HG02885 (cell line): Measurements from ENCODE around the gene KCTD14.
"Not testable (repeated sequence)": the region's sequence is repeated elsewhere in the genome, so short reads cannot be mapped to it uniquely, and the experiment has no call there.

Experiments
- ATAC-seq: cut with Tn5 transposase; IDR thresholded peaks from one replicate; pipeline ENCODE4 v1.9.1; 2021; ENCODE audit warnings: mild to moderate bottlenecking; ENCODE audit not compliant: unreplicated experiment, poor library complexity

Gene KCTD14, protein sequence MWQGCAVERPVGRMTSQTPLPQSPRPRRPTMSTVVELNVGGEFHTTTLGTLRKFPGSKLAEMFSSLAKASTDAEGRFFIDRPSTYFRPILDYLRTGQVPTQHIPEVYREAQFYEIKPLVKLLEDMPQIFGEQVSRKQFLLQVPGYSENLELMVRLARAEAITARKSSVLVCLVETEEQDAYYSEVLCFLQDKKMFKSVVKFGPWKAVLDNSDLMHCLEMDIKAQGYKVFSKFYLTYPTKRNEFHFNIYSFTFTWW

DNA sequence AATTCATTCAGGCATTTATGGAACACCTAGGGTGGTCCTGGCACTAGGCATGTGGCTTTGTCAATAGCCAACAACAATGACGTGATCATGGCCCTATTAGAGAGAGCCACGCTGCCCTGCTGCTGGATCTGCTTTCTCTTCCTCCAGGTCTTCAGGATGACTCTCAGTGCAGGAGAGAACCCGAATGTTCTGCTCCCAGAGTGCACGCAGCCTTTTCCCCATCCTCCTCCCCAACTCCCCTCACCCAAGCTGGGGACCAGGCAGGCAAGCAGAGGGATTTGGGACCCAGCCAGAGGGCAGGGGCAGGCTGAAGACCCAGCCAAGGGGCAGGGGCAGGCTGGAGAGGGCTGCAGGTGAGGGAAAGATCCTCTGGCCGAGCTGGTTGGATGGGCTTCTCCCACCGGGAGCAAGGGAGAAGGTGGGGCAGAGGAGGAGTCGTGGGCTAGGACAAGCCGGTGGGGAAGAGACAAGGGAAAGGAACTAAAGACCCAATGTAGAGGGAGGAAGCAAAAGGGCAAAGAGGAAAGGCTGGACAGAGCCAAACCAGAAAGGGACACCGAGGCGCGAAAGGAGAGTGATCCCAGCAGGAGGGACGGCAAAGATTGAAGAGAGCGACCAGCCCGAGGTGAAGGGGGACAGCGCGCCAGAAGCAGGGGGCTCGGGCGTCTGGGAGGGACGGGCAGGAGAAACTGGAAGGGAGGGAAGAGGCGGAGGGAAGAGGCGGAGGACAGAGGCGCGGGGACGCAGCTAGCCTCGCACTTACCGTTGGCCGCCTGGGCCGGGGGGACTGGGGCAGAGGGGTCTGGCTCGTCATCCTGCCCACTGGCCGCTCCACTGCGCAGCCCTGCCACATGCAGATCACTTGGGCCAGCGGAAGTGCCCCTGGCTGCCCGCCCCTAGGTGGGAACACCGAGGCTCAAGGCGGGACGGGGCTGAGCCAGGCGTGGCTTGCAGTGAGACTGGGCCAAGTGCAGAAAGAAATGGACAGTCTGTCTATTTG lies at the start of gene KCTD14:
Gene KCTD14 (minus strand): TSS at position 880 of the 1,000 bp plus-strand sequence. CDS start 27 bp downstream, at position 853.
- no peak for ATAC-seq

DNA sequence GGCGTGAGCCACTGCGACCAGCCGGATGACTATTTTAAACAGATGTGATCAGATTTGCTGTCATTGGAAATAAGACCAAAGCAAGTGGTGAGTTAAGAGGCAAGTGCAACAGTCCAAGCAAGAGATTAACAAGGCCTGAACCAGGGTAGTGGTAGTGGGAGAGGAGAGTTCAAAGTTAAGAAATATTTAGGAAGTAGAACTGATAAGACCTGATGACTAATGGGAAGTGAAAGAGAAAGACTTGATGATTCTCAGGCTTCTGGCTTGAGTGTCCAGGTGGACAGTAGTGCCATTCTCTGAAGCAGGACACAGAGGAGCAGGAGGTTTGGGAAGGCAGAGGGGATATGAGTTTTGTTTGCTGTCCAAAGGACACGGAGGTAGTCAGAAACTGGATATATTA lies 49.4 kb upstream of the KCTD14 start:
- no peak for ATAC-seq

DNA sequence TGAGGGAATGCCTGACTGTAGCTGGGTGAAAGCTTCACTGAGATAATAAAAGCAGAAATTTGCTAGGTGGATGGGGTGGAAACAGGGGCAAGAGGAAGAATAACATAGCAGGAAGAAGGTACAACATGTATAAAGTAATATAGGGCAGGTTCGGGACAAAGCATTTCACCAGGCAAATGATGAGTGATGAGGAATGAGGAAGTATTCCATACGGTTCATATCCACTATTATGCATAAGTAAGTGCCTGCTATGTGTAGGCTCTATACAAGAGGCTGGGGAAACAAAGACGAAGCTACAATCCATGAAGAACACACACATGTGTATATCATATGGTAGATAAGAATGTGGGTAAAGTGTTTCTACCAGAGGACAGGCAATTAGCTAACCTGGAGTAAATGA lies 48.6 kb upstream of the KCTD14 start:
- no peak for ATAC-seq

DNA sequence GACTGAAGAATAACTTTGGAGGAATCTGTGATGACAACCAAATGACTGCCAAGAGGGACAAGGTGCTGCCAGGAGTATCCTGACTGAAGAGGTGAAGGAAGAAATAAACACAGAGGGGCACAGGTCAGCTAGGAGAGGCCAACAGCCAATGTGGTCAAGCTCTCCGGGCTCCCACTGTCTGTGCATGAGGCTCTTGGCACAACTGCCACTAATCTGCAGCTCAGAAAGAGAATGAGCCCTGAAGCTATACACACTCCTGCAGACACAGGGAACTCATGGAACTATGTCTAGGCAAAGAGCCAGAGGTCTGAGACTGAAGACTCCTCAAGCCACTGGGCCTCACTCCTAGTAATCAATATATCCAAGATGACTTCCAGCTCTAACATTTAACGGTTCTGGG lies 47.5 kb upstream of the KCTD14 start:
- no peak for ATAC-seq

DNA sequence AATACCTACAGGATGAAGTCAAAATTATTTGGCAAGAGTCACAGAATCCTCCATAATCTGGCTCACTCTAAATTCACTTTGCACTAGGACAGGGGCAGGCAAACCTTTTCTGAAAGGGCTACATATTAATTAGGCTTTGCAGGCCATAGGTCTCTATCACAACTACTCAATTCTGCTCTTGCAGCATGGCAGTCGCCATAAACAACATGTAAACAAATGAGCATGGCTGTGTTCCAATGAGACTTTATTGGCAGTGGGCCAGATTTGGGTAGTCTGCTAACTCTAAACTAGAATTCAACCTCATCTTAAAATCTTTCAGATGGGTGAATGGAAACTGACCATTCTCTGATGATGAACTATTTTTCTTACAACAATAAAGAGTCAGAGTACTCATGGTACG lies 46.4 kb upstream of the KCTD14 start:
- ATAC-seq, result no peak

DNA sequence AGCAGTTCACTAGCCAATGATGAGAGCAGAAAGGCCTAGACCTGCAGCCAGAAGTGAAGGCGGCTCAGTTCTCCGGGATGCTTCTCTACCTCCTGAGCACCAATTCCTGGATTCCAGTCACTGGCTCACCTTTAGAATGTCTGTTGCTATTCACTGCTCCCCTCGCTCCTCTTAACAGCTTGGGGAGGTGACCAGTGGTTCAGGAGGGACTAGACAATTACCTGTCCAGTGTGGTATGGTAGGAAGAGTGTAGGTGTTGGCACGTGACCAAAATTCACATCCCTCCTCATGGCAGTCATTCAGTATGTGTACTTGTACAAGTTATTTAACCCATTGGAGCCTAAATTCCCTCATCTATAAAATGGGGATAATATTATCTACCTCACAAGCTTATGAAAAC lies 44.6 kb upstream of the KCTD14 start:
- ATAC-seq, result no peak

DNA sequence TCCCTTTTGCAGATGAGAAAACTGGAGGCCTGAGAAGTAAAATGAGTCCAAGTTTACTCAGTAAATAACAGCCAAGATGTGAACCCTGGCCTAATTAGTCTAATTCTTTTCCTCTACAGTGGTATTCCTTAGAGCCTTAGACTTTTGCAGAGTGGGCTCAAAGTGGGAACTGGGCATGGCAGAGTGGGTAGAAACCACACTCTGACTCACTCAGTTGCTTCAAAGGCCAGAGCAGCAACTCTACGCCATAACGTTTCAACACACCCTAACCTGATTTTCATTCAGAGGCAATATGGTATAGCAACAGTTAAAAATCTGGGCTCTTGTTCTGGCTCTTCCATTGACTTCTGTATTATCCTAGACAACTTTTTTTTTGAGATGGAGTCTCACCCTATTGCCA lies 43.4 kb upstream of the KCTD14 start:
- no peak for ATAC-seq

DNA sequence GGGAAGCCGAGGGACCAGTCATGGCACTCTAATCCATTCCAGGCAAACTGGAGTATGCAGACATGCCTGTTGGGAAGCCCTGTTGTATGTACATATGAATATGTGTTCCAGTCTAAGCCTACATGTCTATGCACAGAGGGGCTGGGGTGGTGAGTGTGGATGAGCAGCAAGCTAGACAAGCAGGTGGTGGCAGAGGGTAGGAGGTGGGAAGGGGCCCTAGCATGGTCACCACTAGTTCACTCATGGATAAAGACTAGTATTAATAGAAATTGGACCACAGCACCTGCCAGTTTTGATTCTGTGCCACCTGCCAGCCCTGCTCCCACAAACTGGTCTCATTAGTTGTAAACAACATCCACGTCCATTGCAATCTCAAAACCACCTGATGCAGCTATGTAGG lies 42.1 kb upstream of the KCTD14 start:
- ATAC-seq, result no peak

DNA sequence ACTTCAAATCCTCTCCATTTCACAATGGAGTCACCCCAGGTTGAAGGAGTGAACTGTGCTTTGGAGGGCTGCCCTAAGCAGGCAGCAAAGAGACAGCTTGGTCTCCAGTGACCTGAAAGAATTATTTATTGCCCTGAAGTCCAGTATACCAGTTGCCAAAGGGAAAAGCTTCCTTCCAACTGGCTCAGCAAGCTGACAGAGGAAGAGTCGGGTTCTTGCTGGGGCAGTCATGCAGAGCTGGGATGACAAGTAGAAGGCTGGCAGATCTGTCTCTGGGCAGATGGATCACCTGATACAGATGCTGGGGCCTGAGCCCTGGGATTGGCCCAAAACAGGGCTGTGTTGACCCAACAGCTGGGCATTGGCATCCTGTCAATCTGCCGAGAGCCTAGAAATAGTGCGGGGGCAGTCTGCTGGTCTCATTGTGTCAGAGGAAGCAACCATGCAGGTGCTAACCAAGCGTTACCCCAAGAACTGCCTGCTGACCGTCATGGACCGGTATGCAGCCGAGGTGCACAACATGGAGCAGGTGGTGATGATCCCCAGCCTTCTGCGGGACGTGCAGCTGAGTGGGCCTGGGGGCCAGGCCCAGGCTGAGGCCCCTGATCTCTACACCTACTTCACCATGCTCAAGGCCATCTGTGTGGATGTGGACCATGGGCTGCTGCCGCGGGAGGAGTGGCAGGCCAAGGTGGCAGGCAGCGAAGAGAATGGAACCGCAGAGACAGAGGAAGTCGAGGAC lies 40.5 kb upstream of the KCTD14 start, which contains the start of gene THRSP:
Gene THRSP (plus strand): TSS at position 422 of the 742 bp plus-strand sequence. CDS start 21 bp downstream, at position 443.
- ATAC-seq, result no peak

DNA sequence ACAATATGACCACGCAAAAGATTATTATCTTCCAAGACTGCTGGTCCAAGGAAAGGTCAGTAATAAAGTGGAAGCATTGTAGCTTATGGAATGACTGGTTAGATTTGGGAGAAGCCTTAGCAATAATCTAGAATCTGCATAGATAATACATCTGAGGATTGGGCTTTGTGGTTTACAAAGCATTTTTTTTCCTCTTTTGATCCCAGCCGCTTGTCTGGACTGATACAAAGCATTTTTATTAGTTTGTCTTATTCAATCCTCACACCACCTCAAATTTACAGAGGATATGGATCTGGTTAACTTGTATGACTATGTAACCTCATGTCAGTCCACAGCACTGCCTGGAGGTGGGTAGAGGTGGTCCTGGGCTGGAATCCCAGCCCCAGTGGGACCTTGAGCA lies 39.6 kb upstream of the KCTD14 start:
- no peak for ATAC-seq

DNA sequence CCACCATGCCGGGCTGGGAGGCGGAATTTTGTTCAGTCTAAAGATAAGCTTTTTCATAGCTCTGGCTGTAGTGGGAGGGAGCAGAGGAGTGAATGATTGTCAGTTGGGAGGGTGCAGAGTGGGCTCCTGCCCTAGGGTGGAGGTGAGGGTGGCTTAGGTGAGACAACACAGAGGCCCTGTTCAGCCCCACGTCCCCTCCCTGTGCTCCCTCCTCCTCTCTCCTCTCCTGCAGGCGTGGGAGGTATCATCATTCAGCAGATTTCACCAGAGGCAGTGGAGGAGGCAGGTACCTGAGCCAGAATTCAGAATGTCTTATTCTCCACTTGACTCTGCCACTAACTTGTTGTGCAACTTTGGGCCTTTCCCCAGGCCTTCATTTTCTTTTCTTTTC lies 38.8 kb upstream of the KCTD14 start:
- no peak for ATAC-seq

DNA sequence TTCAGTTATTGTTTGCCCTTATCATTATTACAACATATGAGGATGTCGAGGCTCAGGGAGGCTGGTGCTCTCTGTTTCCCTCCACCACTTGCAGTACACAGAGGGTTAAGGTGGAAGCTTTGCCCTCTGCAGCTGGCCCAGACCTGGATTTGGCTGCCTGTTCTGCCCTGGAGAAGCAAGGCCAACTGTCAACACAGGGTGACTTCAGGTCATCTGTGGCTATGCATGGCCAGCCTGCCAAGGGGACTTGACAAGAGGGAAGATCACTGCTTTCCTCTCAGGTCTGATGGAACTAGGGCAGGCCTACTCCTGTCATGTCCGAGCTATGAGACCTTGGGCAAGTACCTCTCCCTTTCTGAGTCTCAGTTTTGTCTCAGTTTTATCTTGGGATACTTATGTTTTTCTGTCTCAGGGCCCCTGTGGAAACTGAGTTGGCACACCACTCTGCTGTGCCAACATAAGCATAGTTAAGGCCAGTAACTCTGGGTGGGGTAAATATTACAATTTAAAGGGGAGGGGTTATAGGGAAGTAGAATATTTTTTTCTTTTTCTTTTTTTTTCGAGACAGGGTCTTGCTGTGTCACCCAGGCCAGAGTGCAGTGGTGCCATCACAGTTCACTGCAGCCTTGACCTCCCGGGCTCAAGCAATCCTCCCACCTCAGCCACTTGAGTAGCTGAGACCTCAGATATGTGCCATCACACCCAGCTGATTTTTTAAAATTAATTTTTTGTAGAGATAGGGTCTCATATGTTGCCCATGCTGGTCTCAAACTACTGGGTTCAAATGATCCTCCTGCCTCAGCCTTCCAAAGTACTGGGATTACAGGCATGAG lies 38.2 kb upstream of the KCTD14 start:
- ATAC-seq, result no peak

DNA sequence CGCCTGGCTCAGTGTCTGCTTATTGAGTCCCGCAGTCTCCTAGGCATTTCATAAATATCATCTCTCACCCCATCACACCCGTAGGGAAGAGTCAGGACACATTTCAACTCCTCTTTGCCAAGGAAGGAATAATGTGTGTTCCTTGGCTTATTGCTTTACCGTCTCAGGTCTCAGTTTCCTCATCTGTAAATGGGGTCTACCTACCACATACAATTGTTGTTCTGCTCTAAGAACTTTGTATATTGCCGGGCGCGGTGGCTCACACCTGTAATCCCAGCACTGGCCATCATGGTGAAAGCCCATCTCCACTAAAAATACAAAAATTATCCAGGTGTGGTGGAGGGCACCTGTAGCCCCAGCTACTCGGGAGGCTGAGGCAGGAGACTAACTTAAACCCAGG lies 37.5 kb upstream of the KCTD14 start:
- no peak for ATAC-seq

DNA sequence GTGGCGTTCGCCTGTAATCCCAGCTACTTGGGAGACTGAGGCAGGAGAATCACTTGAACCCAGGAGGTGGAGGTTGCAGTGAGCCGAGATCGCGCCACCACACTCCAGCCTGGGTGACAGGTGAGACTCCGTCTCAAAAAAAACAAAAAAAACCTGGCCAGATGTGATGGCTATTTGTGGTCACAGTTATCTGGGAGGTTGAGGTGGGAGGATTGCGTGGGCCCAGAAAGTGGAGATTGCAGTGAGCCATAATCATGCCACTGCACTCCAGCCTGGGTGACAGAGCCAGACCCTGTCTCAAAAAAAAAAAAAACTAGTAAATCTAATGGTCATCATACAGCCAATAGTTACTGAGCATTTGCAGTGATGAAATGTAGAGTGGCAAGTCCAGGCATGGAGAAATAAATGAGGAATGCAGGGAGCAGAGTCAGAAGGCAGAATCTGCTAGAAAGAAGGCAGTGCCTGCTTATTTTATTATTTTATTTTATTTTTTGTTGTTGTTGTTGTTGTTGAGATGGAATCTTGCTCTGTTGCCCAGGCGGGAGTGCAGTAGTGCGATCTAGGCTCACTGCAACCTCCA lies 36.8 kb upstream of the KCTD14 start:
- not testable (repeated sequence) for ATAC-seq

DNA sequence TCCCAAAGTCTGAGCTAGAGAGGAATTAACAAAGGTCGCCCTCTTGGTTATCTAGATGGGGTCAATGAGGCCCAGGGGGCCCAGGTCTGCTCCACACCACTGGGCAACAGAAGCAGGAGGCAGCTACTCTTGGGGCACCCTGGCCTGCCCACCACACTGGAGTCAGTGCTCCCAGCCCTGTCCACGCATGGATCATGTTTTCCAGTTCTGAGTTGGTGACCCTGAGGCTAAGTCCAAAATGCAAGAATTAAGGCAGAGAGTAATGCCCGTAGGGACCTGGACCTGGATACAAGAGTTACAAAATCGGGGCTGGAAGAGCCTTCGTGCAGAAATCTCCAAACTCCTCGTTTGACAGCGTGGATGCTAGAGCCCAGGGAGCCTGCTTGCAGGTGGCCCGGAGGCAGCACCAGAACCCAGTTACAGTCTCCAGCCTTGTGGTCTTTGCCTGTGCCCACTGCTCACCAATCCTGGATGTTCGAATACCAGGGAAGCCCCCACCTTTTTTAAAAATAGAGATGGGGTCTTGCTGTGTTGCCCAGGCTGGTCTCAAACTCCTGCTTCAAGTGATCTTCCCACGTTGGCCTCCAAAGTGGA lies 34.5 kb upstream of the KCTD14 start:
- no peak for ATAC-seq

DNA sequence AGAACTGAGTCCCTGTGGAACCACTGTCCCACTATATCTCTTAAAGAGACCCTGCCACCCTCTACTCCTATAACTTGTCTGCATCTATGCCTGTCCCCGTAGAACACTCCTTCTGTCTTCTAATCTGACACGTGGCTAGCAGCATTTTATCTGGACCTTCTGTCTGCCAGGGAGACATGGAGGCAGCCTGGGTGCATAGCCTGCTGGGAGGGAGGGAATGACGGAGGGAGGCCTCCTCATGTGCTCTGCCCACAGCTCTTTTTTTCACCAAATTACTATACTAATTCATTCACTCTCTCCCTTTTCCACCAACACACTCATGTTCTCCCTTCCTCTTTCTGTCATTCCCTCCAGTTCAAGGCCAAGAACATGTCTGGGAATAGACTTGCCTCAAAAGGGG lies 33.0 kb upstream of the KCTD14 start:
- no peak for ATAC-seq

DNA sequence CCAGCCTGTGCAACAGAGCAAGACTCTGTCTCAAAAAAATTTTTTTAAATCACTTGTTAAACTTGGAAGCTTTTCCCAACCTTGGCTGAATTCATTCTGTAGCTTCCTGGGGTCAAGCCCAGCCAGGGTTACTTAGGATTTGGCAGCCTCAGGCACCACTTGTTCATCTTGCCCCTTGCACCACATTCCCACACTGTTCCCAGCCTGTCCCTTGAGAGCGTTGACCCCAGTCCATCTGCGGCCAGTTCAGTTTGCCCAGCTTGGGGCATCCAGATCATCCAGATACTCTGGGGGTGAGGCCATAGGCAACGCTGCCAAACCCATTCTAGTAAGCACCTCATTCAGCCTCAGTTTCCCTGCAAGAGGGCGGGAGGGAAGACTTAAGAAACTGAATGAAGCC lies 31.9 kb upstream of the KCTD14 start:
- ATAC-seq, result no peak

DNA sequence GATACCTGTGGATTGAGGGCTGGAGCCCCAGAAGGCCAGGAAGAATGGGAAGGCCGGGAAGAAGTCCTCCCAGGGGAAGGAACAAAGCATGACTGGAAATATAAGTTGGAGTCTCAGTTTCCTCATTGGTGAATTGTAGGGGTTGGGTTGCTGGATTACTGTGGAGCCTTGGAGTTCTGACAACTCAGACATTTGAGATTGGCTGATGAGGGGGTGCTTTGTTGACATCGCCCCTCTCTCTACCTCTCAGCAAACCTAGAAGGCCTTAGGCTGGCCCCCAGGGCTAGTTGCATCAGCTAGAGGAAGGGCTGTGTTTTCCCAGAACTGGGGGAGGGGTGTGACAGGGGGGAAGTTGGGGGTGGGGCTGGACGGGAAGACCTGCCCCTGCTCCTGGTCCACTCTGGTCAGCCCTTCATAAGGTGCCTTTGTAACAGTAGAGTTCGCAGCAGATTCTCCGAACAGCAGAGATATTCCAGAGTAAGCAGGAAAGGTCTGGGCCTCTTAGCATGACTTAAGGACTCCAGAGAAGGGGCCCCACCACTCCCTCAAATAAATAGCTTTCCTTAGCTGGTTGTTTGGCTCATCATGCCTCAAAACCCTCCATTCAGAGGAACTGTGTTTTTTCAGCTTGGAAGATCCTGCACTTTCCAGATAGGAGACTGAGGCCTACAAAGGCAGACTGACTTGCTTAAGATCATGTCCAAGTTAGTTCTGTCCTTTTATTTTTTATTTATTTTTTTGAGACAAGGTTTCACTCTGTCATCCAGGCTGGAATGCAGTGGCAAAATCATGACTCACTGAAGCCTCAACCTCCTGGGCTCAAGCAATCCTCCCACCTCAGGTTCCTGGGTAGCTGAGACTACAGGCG lies 28.1 kb upstream of the KCTD14 start:
- no peak for ATAC-seq
